ENCODE data around the gene MB.

MB gene

DNA sequence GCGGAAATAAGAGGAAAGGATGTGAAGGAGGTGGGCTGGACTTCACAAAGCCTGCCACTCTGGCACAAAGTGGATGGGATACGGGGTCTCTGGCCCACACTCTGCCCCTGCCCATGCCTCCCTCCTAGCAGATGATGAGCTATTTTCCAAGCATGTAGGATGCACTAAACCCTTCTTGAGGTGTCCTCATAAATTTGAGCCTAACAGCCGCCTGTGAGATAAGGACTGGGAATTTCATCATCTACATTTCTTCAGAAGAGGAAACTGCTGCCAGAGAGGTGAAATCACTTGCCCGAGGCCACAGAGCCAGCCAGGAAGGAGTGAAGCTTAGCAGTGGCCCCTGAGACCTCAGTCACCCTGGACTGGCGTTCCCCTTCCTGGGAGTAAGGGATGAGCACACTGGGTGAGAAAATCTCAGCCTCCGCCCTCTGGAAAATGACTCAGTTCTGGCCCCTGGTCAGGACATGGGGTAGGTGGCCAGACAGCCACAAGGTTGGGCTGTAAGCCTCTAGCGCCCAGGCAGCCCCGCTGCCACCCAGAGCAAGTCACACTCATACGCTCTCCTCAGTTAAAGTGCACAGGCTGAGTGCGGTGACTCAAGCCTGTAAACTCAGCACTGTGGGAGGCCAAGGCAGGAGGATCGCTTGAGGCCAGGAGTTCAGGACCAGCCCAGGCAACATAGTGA lies 27.9 kb downstream of the MB start:
- no peak overlapping the region for H3K4me3 ChIP-seq (ENCODE audit: low read depth, low read length)
- in situ Hi-C loops (cut with HindIII; ENCODE audit: low sequenced_read_pairs): no loop called here
- TF ChIP-seq, protein P1, sequence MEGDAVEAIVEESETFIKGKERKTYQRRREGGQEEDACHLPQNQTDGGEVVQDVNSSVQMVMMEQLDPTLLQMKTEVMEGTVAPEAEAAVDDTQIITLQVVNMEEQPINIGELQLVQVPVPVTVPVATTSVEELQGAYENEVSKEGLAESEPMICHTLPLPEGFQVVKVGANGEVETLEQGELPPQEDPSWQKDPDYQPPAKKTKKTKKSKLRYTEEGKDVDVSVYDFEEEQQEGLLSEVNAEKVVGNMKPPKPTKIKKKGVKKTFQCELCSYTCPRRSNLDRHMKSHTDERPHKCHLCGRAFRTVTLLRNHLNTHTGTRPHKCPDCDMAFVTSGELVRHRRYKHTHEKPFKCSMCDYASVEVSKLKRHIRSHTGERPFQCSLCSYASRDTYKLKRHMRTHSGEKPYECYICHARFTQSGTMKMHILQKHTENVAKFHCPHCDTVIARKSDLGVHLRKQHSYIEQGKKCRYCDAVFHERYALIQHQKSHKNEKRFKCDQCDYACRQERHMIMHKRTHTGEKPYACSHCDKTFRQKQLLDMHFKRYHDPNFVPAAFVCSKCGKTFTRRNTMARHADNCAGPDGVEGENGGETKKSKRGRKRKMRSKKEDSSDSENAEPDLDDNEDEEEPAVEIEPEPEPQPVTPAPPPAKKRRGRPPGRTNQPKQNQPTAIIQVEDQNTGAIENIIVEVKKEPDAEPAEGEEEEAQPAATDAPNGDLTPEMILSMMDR (IDR thresholded peaks at IDR 0.05; ENCODE audit: low read depth, low read length): no peak
- DNase-seq (ENCODE audit: low read depth, low spot score): peak; percentile 44

DNA sequence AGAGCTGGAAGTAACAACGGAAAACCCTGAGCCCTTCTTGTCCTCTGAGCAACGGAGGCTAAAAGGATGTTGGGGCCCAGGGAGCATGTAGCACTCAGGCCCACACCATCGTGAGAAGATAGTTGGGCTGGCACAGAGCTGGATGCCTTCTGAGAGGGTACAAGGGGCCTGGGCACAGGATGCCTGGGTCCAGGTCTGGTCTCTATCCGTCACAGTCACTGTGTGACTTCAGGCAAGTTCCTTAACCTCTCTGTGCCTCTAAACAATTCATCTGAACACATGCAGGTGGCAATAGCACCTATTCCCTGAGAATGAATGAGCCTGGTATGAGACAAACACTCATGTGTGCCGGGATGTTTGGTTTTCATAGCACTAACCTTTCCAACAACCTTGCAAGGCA lies 29.2 kb downstream of the MB start:
- TF ChIP-seq, protein P1 (IDR thresholded peaks at IDR 0.05; ENCODE audit: low read depth, low read length): no peak
- H3K4me3 ChIP-seq (ENCODE audit: low read depth, low read length): no peak overlapping the region
- in situ Hi-C loops (cut with HindIII; ENCODE audit: low sequenced_read_pairs): no loop called here
- DNase-seq (ENCODE audit: low read depth, low spot score): no peak

- TF ChIP-seq, protein P1 (IDR thresholded peaks at IDR 0.05; ENCODE audit: low read depth, low read length): no peak
- no peak overlapping the region for H3K4me3 ChIP-seq (ENCODE audit: low read depth, low read length)
- DNase-seq (ENCODE audit: low read depth, low spot score): no peak
- in situ Hi-C loops (cut with HindIII; ENCODE audit: low sequenced_read_pairs): no loop called here
Observed at GRCh38 chr22:35587447-35587870, 29.7 kb downstream of the MB start.

DNA sequence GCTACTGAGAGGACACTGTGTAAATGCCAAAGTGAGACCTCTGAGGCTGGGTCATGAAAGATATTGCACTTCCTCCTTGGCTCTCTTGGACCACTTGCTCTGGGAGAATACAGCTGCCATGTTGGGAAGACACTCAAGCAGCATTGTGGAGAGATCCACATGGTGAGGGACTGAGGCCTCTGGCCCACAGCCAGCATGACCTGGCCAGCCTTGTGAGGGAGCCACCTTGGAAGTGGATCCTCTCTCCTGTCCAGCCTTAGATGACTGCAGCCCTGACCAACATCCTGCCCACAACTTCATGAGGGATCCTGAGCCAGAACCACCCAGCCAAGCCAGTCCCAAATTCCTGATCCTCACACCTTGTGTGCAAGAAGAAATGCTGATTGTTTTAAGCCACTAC lies 30.4 kb downstream of the MB start:
- in situ Hi-C loops (cut with HindIII; ENCODE audit: low sequenced_read_pairs): no loop called here
- no peak for DNase-seq (ENCODE audit: low read depth, low spot score)
- H3K4me3 ChIP-seq (ENCODE audit: low read depth, low read length): no peak overlapping the region
- TF ChIP-seq, protein P1 (IDR thresholded peaks at IDR 0.05; ENCODE audit: low read depth, low read length): no peak

DNA sequence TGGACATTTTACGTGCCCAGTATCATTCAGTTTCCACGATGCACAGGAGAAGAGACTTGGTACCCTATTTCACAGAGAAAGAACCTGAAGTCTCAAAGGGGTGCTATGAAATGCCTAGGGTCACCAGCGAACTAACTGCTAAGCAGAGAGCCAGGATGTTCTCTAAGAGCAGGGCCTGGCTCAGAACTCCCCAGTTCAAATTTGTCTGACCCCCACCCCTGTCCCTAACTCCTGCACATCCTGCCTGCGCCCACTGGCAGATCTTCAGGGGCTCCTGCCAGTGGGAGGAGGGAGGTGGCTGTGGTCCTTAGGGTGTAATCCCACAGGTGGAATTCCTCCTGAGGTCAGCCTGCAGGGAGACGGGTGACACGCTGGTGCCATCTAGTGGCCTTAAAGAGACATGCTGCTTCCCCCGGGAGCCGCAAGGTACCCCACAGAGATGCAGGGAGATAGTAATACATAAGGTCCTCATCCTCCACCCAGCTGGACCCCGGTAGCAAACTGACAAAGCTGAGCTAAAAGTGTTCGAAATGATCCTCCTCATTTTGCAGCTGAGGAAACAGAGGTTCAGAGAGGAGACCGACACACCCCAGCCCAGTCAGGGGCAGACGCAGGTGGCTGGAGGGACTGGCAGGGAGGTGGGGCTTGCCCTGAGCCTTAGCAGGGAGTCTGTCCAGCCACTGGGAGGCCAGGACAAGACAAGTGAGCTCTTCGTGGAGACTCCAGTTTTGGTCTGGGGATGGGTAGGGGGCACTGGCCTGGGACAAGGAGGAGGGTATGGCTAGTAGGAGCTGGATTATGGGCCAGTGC lies 34.1 kb downstream of the MB start:
- in situ Hi-C loops (cut with HindIII; ENCODE audit: low sequenced_read_pairs): no loop called here
- TF ChIP-seq, protein P1 (IDR thresholded peaks at IDR 0.05; ENCODE audit: low read depth, low read length): peak; percentile 90
- H3K4me3 ChIP-seq (ENCODE audit: low read depth, low read length): no peak overlapping the region
- peak; percentile 52 for DNase-seq (ENCODE audit: low read depth, low spot score)

DNA sequence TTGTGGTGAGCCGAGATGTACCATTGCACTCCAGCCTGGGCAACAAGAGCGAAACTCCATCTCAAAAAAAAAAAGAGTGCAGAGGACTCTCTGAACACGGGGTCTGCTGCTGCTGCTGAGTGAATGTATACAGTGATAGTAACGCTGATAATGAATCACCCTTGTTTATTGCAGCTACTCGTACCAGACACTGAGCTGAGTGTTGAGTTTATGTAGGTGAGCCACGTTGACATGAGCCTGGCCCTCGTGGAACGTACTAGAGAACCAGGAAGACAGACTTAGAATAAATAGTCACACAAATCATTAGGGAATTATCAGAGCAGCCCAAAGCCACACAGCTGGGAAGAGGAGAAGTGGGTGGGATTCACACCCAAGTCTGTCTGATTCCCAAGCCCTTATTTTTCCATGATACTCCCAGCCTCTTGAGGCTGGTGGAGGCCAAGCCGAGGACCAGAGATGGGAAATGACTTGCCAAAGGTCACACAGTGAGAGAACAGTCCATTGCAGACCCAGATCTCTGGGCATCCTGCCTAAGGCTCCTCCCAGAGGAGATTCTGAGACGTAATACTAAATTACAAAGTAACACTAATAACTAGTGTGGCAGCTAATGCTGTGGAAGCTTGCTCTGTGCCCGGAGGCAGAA lies 34.8 kb downstream of the MB start:
- TF ChIP-seq, protein P1 (IDR thresholded peaks at IDR 0.05; ENCODE audit: low read depth, low read length): no peak
- in situ Hi-C loops (cut with HindIII; ENCODE audit: low sequenced_read_pairs): no loop called here
- no peak overlapping the region for H3K4me3 ChIP-seq (ENCODE audit: low read depth, low read length)
- no peak for DNase-seq (ENCODE audit: low read depth, low spot score)

All from astrocyte of the spinal cord (primary cell).